ENCODE results near the gene WNT3. TPM values are rescaled to one million over a fixed set of nuclear protein-coding genes. Genes with fewer than 3 reads are reported as not detected.

Gene WNT3
- total and polyA plus RNA-seq, 2 donors (not counting 3 experiments of a cell fraction or from before 2014, with no cell fraction given) = 1.4 to 2.1 TPM

DNA sequence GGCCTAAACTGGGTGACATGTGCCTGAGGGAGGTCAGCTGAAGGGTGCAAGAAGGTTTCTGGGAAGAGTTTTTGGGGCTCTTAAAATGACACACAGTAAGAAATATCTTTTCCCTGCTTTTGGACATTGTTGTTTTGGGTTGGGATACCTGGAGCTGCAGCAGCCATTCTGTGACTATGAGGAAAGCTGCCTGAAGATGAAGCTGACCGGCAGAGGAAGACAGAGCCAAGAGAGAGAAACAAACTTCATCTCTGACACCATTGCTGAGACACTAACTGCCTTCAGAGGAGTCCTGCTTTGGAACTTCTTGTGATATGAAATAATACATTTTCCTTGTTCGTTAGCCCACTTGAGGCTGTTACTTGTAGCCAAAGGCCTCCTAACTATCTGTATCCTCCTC is 8.8 kb upstream of the WNT3 start:
- intact Hi-C loops (cut with micrococcal nuclease) (loop anchor here (10.0 kb wide), 1 partner anchor 102 kb away; no protein-coding TSS in a partner anchor), dilution Hi-C loops (cut with MboI; ENCODE audit: extremely low pct_ligation_motif_present, low sequenced_read_pairs) (no loop called here)
- no peak for FAIRE-seq
- ChIA-PET POLR2A (no interaction called here), CTCF (interaction anchor here (1.1 kb wide), 2 partner anchors 21 to 115 kb away, joined by 3 to 4 read pairs; no protein-coding TSS in a partner anchor)
- BruUV-seq (replicated peaks) = no TSS peak
- no peak overlapping the region for H3K27ac ChIP-seq (ENCODE audit: insufficient read depth, low read depth, low read length)
- TF ChIP-seq, protein P1, sequence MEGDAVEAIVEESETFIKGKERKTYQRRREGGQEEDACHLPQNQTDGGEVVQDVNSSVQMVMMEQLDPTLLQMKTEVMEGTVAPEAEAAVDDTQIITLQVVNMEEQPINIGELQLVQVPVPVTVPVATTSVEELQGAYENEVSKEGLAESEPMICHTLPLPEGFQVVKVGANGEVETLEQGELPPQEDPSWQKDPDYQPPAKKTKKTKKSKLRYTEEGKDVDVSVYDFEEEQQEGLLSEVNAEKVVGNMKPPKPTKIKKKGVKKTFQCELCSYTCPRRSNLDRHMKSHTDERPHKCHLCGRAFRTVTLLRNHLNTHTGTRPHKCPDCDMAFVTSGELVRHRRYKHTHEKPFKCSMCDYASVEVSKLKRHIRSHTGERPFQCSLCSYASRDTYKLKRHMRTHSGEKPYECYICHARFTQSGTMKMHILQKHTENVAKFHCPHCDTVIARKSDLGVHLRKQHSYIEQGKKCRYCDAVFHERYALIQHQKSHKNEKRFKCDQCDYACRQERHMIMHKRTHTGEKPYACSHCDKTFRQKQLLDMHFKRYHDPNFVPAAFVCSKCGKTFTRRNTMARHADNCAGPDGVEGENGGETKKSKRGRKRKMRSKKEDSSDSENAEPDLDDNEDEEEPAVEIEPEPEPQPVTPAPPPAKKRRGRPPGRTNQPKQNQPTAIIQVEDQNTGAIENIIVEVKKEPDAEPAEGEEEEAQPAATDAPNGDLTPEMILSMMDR (IDR thresholded peaks at IDR 0.05; ENCODE audit: extremely low read depth in 1 of 2, insufficient read depth in 1 of 2, low read depth in 1 of 2, low read length in 2 of 2) = no peak
- TF ChIP-seq JUN (IDR thresholded peaks at IDR 0.05; ENCODE audit: borderline replicate concordance, insufficient read depth, insufficient read length, low read depth) = no peak
- TF ChIP-seq, protein P2, sequence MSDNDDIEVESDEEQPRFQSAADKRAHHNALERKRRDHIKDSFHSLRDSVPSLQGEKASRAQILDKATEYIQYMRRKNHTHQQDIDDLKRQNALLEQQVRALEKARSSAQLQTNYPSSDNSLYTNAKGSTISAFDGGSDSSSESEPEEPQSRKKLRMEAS (IDR thresholded peaks at IDR 0.05; ENCODE audit: insufficient read depth, insufficient read length) = no peak
- no peak for TF ChIP-seq GATA2 (IDR thresholded peaks at IDR 0.05; ENCODE audit: insufficient read depth, insufficient read length, low read depth, low read length)
- TF ChIP-seq FOS (IDR thresholded peaks at IDR 0.05; ENCODE audit: borderline replicate concordance, insufficient read depth, low read length) = no peak
- no peak for TF ChIP-seq POLR2AphosphoS5 (IDR thresholded peaks at IDR 0.05; ENCODE audit: insufficient read depth, low read depth, low read length)
- no peak for TF ChIP-seq MYC (IDR thresholded peaks at IDR 0.05; ENCODE audit: low read depth, low read length)
- TF ChIP-seq EZH2 (IDR thresholded peaks at IDR 0.05; ENCODE audit: borderline replicate concordance, low read depth, low read length, severe bottlenecking) = no peak
- TF ChIP-seq POLR2A (IDR thresholded peaks at IDR 0.05; ENCODE audit: low read depth, low read length) = no peak
- H4K20me1 ChIP-seq (replicated peaks; ENCODE audit: control insufficient read depth, extremely low read depth, insufficient read depth, low read length) = no peaks in the 10 kb centered on the region
- H2AFZ ChIP-seq (ENCODE audit: low read depth, low read length) = no peak overlapping the region
- no peaks in the 10 kb centered on the region for H3K79me2 ChIP-seq (ENCODE audit: control insufficient read depth, insufficient read depth, low read length)
- H3K9me3 ChIP-seq (replicated peaks; ENCODE audit: control insufficient read depth, insufficient read depth, low read length) = no peaks in the 10 kb centered on the region
- no peak for DNase-seq (ENCODE audit: low read depth, low spot score)
- no peak overlapping the region for H3K4me3 ChIP-seq (replicated peaks in 1 of 3; ENCODE audit: insufficient read depth in 1 of 3, low read depth in 1 of 3, low read length in 3 of 3)
- no peaks in the 10 kb centered on the region for H3K36me3 ChIP-seq (ENCODE audit: control insufficient read depth in 2 of 2, extremely low read depth in 1 of 2, insufficient read depth in 2 of 2, low read length in 2 of 2)
- H3K4me1 ChIP-seq (ENCODE audit: control insufficient read depth, extremely low read depth, insufficient read depth, low read length) = no peaks in the 10 kb centered on the region
- H3K9me1 ChIP-seq (replicated peaks; ENCODE audit: control insufficient read depth, extremely low read depth, insufficient read depth, low read length) = no peaks in the 10 kb centered on the region
- H3K9ac ChIP-seq (replicated peaks; ENCODE audit: extremely low read depth, insufficient read depth, low read length) = no peak overlapping the region
- H3K4me2 ChIP-seq (ENCODE audit: insufficient read depth, low read length) = no peak overlapping the region
- H3K27me3 ChIP-seq (ENCODE audit: control insufficient read depth in 2 of 2, insufficient read depth in 2 of 2, low read length in 2 of 2) = peaks cover 4 to 13% of the 10 kb centered on the region in 2 experiments

Measured in endothelial cell of umbilical vein (primary cell).